ENCODE results near the gene TMEM115. TPM values are rescaled to one million over a fixed set of nuclear protein-coding genes. Genes with fewer than 3 reads are reported as not detected.

The TMEM115 gene
- polyA plus RNA-seq, 4 donors: 32.4 to 44.0 (median 33.5) TPM

- no peak for DNase-seq (ENCODE audit: low read depth in 4 of 4, low spot score in 3 of 4)
Measured at GRCh38 chr3:50378757-50379156, 19.4 kb upstream of the TMEM115 start.

GRCh38 chr3:50378024-50378423 lies 18.7 kb upstream of the TMEM115 start:
- no peak for DNase-seq (ENCODE audit: low read depth in 4 of 4, low spot score in 3 of 4)

DNA sequence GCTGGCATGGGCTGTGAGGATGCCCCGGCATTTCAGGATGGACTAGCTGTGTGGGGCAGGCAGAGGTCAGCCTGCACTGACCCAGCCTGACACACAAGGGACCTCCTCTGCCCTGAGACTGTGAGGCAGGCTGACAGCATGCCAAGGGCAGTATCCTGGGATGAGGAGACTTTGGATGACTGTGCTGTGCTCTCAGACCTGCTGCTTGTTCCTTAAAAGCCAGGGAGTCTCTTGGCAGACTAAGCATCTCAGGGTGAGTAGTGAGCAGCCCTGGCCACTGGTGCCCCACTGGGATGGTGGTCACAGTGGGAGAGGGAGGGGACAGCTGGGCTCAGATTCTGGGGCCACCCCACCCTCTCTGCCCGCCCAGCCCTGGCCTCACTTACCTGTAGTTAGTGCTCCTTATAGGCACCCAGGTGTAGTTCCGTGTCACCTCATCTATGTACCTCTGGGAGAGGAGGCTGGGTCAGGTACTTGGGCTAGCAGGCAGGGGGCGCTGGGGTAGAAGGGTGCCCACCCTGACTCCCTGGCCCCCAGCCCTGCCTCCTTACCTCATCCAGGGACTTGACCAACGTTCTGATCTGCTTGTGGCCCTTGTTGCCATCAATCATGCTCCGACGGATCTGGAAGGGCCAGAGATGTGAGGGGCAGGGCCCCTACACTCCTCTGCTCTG lies 16.1 kb upstream of the TMEM115 start:
- DNase-seq (ENCODE audit: low read depth in 4 of 4, low spot score in 3 of 4): no peak

GRCh38 chr3:50374363-50375257 lies 15.3 kb upstream of the TMEM115 start:
- no peak for DNase-seq (ENCODE audit: low read depth in 4 of 4, low spot score in 3 of 4)

GRCh38 chr3:50373146-50374051 lies 14.1 kb upstream of the TMEM115 start:
- DNase-seq (ENCODE audit: low read depth in 4 of 4, low spot score in 3 of 4): no peak

DNA sequence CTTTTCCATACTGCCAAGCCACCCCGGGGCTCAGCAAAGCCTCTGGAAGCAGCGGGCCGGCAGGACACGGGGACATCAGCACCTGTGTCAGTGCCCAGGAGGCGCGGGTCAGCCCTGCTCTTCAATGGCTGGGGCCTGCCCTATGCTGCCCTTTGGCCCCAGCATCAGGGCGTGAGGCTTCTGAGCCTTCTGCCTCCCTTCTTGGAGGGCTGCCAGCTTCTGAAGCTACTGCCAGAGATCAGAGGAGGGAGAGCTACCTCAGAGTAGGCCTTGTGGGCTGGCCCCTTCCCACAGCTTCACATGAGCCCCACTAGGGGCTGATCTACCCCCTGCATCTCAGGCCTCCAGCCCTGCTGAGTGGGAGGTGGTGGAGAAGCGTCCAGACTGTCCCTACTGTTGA lies 13.0 kb upstream of the TMEM115 start:
- no peak for DNase-seq (ENCODE audit: low read depth in 4 of 4, low spot score in 3 of 4)

- DNase-seq (ENCODE audit: low read depth in 4 of 4, low spot score in 3 of 4): no peak
Measured at GRCh38 chr3:50371133-50371685, 11.9 kb upstream of the TMEM115 start.

DNA sequence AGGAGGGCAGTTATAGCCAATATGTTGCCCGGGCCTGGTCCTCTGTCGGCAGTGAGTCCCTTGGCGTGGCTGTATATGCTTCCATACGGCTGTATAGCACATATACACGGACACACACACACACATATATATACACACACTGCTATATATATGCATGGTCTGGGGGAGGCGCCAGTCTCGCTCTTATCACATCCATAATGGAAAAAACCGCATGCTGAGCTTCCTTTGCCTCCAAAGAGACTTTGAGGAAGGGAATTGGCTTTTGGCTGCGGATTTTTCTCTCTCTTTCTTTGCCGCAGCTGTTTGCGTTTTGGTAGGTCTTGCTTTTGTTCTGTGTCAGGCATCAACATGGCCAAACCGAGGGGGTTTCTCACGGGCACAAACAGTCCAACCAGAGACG lies 11.3 kb upstream of the TMEM115 start:
- no peak for DNase-seq (ENCODE audit: low read depth in 4 of 4, low spot score in 3 of 4)

DNA sequence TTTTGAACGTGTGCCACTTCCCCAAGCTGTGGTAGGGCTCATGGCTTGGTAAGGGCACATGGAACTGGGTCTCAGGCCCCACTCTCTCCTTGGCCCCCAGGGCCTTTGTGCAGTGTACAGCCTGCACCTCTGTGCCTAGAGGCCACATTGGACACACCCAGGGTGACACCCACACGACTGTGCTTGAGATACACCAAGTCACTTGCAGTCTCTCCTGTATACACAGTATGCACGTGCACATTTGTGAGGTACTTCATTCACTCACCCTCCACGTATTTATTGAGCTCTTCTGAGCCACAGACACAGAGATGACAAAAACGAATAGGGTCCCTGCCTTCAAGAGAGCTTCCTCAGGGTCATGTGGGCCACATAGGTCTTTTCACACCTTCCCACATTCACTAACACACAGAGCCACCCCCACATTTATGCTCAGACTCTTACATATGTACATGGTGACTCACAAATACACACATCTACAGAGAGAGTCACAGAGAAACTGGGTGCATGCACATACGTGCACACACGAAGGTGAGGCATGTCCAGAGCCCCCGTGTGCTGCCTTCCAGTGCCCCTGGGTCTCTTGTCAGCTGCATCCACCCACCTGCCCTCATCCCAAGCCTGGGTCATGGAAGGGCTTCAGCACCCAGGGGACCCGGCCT lies 9.8 kb upstream of the TMEM115 start:
- DNase-seq (ENCODE audit: low read depth in 4 of 4, low spot score in 3 of 4): no peak

- no peak for DNase-seq (ENCODE audit: low read depth in 4 of 4, low spot score in 3 of 4)
Measured at GRCh38 chr3:50365842-50366220, 6.5 kb upstream of the TMEM115 start.

GRCh38 chr3:50365080-50365841 lies 5.9 kb upstream of the TMEM115 start:
- no peak for DNase-seq (ENCODE audit: low read depth in 4 of 4, low spot score in 3 of 4)

- DNase-seq (ENCODE audit: low read depth in 4 of 4, low spot score in 3 of 4): no peak
Measured at GRCh38 chr3:50364573-50365079, 5.3 kb upstream of the TMEM115 start.

GRCh38 chr3:50359760-50360110 lies 414 bp upstream of the TMEM115 start:
- DNase-seq (ENCODE audit: low read depth in 4 of 4, low spot score in 3 of 4): no peak

- DNase-seq (ENCODE audit: low read depth in 4 of 4, low spot score in 3 of 4): no peak
Measured at GRCh38 chr3:50358355-50358910, 888 bp downstream of the TMEM115 start.

DNA sequence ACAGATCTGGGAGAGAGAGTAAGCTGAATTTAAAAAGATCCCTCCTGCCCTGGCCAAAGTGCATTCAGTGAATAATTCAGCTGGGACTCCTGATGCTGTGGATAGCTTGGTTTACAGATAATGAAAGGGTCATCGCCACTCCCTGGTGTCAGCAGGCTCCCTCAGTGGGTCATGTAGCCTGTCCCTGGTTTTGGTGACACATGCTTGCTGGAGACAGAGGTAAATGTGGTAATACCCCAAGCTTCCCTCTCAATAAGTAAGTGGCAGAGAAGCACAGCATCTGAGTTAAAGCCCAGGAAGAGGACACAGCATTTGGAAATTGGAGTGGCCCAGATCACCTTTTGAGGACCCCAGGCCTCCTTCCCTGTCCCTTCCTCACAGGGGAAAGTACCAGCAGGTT lies 1.8 kb downstream of the TMEM115 start:
- no peak for DNase-seq (ENCODE audit: low read depth in 4 of 4, low spot score in 3 of 4)

GRCh38 chr3:50356553-50356952 lies 2.8 kb downstream of the TMEM115 start:
- no peak for DNase-seq (ENCODE audit: low read depth in 4 of 4, low spot score in 3 of 4)

- DNase-seq (ENCODE audit: low read depth in 4 of 4, low spot score in 3 of 4): no peak
Measured at GRCh38 chr3:50355829-50356552, 3.3 kb downstream of the TMEM115 start.

GRCh38 chr3:50354850-50355249 lies 4.5 kb downstream of the TMEM115 start:
- DNase-seq (ENCODE audit: low read depth in 4 of 4, low spot score in 3 of 4): no peak

Measured in left renal pelvis (tissue), 4 donors.